ENCODE data around the gene ZNF3.

The ZNF3 gene

DNA sequence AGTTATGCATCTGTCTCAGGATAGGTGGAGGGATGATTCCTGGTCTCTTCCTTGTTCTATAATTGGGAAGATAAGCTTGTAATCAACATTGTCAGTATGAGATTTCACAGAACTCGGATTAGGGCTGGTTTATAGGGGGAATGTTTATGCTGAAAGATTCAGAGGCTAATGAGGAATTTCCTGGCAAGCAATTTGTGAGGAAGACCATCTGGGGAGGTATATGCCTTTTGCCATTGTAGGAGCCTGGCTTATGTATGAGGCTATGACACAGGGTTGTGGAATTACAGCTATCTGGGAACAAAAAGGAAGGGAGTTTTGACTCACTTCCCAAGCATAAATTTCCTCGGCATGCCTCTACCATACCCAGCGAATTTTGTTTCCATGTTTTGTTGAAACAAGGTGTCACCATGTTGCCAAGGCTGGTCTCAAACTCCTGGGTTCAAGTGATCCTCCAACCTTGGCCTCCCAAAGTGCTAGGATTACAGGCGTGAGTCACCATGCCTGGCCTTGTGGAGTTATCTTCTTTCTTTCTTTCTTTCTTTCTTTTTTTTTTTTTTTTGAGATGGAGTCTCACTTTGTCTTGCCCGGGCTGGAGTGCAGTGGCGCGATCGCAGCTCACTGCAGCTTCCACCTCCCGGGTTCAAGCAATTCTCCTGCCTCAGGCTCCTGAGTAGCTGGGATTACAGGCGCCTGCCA, 5.7 kb upstream of the ZNF3 start:
- DNase-seq: no peak

DNA sequence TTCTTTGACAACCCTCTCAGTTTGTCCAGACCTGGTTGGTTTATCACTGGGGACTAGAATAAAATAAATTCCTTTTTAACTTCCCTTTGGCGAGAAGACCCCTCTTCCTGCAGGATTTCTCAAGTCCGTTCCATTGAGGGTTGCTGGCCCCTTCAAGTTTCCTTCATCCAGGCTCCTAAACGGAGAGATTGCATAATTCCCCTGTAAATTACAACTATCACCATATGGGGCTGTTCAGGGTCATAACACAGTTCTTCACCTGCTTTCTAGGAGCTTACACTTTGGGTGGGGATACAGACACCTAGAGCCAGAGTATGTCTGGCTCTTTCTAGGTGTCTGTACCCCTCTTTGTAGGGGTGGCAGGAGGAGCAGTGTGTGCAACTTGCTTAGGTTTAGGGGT, 4.0 kb upstream of the ZNF3 start:
- no peak for DNase-seq

DNA sequence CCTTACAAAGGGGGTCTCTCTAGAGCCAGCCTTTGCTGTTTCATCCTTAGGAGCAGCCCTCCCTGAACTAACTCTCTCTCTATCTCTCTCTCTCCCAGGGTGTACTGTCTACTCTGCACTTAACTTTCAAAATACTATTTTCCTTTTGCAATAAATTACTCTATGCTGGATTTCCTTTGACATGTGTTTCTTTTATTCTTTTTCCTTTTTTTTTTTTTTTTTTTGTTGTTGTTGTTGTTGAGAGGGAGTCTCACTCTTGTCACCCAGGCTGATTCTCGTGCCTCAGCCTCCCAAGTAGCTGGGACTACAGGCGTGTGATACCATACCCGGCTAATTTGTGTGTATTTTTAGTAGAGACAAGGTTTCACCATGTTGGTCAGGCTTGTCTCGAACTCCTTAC, 1.5 kb upstream of the ZNF3 start:
- no peak for DNase-seq

- DNase-seq: peak; percentile 54
Measured at GRCh38 chr7:100080907-100081534, 502 bp downstream of the ZNF3 start.

GRCh38 chr7:100079024-100079560, 2.4 kb downstream of the ZNF3 start:
- DNase-seq: no peak

DNA sequence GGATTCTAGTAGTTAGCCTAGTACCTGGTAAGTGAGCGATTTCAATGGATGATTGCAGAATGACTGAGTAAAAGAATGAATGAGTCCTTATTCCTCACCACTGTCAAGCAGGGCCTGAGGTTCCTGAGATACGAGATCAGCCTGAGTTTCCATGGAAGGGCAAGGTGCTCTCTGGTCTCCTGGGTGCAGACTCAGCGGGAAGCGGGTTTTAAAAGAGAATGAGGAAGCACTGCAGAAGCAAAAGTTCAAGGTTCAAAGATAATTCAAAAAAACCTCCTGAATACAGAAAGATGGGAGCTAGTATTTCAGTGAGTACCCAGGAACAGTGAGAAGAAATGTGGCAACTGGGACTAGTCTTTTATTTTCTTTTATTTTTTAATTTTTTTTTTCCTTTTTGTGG, 4.3 kb downstream of the ZNF3 start:
- no peak for DNase-seq

GRCh38 chr7:100075418-100075817, 6.1 kb downstream of the ZNF3 start:
- no peak for DNase-seq

DNA sequence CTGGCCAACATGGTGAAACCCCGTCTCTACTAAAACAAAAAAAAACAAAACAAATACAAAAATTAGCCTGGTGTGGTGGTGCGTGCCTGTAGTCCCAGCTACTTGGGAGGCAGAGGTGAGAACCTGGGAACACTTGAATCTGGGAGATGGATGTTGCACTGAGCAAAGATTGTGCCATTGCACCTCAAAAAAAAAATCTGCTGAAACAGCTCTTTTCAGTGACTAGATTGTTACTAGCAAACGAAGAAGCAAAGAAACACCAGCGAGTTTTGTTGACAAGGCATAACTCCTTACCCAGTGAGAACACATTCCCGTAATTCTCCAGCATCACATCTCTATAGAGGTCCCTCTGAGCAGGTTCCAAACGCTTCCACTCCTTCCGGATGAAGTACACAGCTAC, 6.7 kb downstream of the ZNF3 start:
- no peak for DNase-seq

DNA sequence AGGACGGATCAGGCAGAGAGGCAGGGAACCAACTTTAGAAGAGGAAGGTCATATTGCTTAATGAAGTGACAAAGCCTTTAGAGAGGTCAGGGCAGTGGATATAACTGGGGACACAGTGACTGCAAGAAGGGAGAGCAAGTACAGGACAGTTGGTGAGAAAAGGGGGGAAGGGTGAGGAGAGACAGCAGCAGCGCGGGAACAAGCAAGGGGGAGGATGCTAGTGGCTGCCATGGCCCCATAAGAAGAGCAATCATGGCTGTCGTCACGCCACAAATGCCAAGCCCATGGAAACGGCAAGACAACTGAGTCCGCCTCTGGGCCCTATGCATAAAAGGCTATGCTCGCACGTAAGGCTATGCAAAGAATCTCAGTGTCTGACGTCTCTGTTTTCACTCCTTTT, 9.1 kb downstream of the ZNF3 start:
- no peak for DNase-seq

- no peak for DNase-seq
Measured at GRCh38 chr7:100071018-100071723, 10.4 kb downstream of the ZNF3 start.

DNA sequence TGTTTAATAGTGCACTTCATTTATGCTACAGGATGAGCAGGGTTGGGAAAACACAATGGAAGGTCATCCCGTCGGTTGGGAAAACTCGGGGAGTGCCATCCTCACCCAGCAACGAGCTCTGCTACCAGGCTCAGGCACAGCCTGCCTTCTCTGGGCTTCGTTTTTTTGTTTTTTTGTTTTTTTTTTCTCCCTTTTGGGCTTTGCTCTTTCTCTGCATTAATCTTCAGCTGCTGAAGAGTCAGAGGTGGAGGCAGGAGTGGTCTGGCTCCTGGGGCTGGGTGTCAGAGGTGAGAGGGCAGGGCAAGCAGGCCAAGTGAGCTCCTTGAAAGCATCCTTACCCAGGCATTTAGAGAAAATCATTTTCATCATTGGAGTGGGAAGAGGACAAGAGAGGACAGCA, 11.5 kb downstream of the ZNF3 start:
- no peak for DNase-seq

- DNase-seq: no peak
Measured at GRCh38 chr7:100066953-100067352, 14.6 kb downstream of the ZNF3 start.

GRCh38 chr7:100065452-100066186, 15.9 kb downstream of the ZNF3 start:
- no peak for DNase-seq

DNA sequence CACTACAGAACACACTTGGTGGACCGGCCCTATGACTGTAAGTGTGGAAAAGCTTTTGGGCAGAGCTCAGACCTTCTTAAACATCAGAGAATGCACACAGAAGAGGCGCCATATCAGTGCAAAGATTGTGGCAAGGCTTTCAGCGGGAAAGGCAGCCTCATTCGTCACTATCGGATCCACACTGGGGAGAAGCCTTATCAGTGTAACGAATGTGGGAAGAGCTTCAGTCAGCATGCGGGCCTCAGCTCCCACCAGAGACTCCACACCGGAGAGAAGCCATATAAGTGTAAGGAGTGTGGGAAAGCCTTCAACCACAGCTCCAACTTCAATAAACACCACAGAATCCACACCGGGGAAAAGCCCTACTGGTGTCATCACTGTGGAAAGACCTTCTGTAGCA, 17.4 kb downstream of the ZNF3 start:
- no peak for DNase-seq

DNA sequence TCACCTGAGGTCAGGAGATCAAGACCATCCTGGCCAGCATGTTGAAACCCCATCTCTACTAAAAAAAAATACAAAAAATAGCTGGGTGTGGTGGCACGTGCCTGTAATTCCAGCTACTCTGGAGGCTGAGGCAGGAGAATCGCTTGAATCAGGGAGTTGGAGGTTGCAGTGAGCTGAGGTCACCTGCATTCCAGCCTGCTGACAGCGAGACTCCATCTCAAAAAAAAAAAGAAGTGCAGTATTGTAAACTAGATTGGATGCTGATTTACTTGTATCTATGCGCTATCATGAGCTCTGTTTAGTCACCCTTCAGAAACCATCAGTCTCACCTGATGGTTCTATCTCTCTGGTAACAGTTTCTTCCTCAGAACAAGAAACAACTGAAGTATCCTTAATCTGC, 18.1 kb downstream of the ZNF3 start:
- no peak for DNase-seq

DNA sequence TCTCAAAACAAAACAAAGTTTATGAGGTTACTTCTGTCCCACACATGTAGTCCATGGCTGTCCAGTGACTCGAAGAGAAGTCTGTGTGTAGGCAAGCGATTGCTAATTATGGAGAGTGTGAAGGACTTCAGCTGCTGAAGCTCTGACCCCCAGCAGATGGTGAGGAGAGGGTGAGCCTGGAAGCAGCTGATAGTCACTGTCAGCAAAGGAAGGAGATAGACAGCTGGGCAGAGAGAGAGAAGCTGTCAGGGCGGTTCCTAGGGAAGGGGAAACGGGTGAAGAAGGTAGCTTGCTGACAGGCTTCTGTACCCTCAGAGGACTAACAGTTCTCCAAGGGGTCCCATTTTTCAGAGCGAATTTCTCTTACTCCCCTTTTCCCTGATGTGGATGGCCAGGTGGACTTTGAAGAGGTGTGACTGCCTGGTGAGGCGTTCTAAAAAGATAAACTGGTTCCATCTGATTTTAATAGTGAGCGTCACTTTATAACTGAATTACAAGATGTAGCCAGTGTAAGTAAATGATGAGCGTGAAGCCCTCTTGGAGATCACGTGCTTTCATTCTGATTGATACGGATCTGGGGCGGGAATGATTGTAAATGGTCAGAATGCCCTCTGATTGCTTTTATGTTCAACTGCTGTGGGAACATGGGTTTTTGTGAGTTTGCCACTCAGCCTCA, 19.9 kb downstream of the ZNF3 start:
- no peak for DNase-seq

GRCh38 chr7:100059251-100059739, 22.2 kb downstream of the ZNF3 start:
- DNase-seq: no peak

DNA sequence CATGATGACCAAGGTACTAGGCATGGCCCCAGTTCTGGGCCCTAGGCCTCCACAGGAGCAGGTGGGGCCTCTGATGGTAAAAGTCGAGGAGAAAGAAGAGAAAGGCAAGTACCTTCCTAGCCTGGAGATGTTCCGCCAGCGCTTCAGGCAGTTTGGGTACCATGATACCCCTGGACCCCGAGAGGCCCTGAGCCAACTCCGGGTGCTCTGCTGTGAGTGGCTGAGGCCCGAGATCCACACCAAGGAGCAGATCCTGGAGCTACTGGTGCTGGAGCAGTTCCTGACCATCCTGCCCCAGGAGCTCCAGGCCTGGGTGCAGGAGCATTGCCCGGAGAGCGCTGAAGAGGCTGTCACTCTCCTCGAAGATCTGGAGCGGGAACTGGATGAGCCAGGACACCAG, 24.5 kb downstream of the ZNF3 start:
- DNase-seq: no peak

DNA sequence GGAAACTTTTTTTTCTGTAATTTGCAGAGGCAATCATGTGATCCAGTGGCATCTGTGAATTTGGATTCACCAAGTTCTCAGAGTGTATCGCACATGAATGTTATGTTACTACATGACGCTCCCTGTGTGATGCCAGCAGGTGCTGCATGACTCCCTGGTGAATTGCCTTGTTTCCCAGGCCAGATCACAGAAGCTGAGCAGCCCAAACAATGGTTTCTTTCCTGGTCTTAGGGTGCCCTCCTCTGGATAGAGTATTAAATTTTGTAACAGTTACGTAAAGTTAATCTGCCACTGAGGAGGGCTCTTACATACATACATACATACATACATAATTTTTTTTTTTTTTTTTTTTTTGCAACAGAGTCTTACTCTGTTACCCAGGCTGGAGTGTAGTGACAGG, 28.3 kb downstream of the ZNF3 start:
- DNase-seq: peak; percentile 89

DNA sequence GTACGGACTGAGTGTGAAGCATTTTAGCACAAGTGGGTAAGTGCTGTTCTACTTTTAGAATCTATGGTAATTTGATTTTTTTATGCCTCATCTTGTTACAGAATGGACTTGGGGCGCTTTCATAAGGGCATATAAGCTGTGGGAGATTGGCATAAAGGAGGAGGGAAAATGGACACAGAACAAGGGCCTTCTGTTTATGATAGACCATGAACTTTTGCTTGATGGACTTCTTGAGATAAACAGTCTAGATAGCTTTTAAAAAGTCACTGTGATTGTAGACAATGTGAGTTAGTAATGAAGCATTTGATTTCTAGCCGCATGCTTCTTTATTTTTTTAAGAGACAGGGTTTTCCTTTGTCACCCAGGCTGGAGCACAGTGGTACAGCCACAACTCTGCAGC, 29.9 kb downstream of the ZNF3 start:
- no peak for DNase-seq

- peak; percentile 82 for DNase-seq
Measured at GRCh38 chr7:100049441-100050291, 31.9 kb downstream of the ZNF3 start, which contains the start of gene ZSCAN21. Gene ZSCAN21, plus strand, starts transcription at chr7:100049774. Its CDS starts 7,233 bp downstream, at chr7:100057007.

All from NCI-H1092 treated with DMSO at 0.1 percent for 48 hours (cell line).